K562 (cell line): ENCODE measurements around the gene DUS4L. TPM values are rescaled to one million over a fixed set of nuclear protein-coding genes. Genes with fewer than 3 reads are reported as not detected.

ENCODE experiments used
- ATAC-seq: fragments of 200-7000 bp; cut with Tn5 transposase; 3 replicates; pipeline ENCODE4 v1.9.1; 2020; ENCODE audit warnings: moderate library complexity
- BruUV-seq: library from RNA; stranded (reverse); fragments of 400-500 nt; replicated peaks from 2 replicates; lab custom pipeline; 2021; lab: Mats Ljungman, UMichigan
- CTCF ChIA-PET: fragments of 300-600 bp; formaldehyde crosslinking; extraction: SDS; loops from one replicate; lab custom pipeline; 2021; ENCODE audit warnings: low intra/inter-chr PET ratio; lab: Yijun Ruan, JAX
- POLR2A ChIA-PET: fragments of 300-600, 350-650 bp; sonication (Branson Sonifier 250); formaldehyde crosslinking; extraction: SDS; loops from one replicate; lab custom pipeline; 2021; ENCODE audit warnings: antibody characterized with exemption, inconsistent platforms; lab: Yijun Ruan, JAX
- DNase-seq, 4 experiments: peaks; one replicate each; pipeline versions ENCODE4 v3.0.0 to v3.0.0-alpha.2; 2011 to 2018; ENCODE audit warnings: low spot score in 3 of 4, mixed read lengths in 3 of 4; ENCODE audit errors: extremely low read depth in 1 of 4
- FAIRE-seq: peaks from 2 replicates; lab custom pipeline; 2011; peaks lifted over from hg19 to GRCh38; lab: Jason Lieb, UNC
- H2AFZ ChIP-seq: 2 replicates; pipeline ENCODE4 v1.6.0; 2011; ENCODE audit warnings: low read depth, low read length, control low read depth, inconsistent platforms
- H3K27ac ChIP-seq: fragments of 200-600 bp; 3 replicates; pipeline ENCODE4 v1.8.0; 2011; ENCODE audit warnings: low read depth, mild to moderate bottlenecking, control low read depth, inconsistent platforms, low read length, moderate library complexity, mixed read lengths; ENCODE audit errors: extremely low read depth
- H3K27me3 ChIP-seq, 2 experiments: fragments of 300-600 bp in 1 of 2; 2 replicates in 1 of 2; 3 replicates in 1 of 2; pipeline versions ENCODE4 v1.6.0 to v1.8.0; 2011; ENCODE audit warnings: inconsistent platforms in 2 of 2, low read length in 2 of 2, mild to moderate bottlenecking in 1 of 2, mixed read lengths in 1 of 2, moderate library complexity in 1 of 2; ENCODE audit not compliant: control insufficient read depth in 2 of 2, insufficient read depth in 2 of 2
- H3K36me3 ChIP-seq: fragments of 300-600 bp; 3 replicates; pipeline ENCODE4 v1.8.0; 2011; ENCODE audit warnings: mild to moderate bottlenecking, low read length, inconsistent platforms; ENCODE audit not compliant: control insufficient read depth, insufficient read depth
- H3K4me1 ChIP-seq, 2 experiments: fragments of 200-600 bp in 1 of 2; replicated peaks in 1 of 2; 2 replicates in 1 of 2; 3 replicates in 1 of 2; pipeline versions ENCODE4 v1.5.1 to v1.8.0; 2011; ENCODE audit warnings: inconsistent platforms in 2 of 2, low read length in 2 of 2, mild to moderate bottlenecking in 1 of 2, mixed read lengths in 1 of 2, moderate library complexity in 1 of 2; ENCODE audit not compliant: control insufficient read depth in 2 of 2, insufficient read depth in 2 of 2
- H3K4me2 ChIP-seq: 2 replicates; pipeline ENCODE4 v1.6.1; 2011; ENCODE audit warnings: low read length, control low read depth, inconsistent platforms, mixed read lengths; ENCODE audit not compliant: insufficient read depth
- H3K4me3 ChIP-seq: fragments of 200-600 bp; sonication (generic), shearing (Covaris generic); 2 replicates; pipeline ENCODE4 v1.5.1; 2016; ENCODE audit warnings: control low read depth, inconsistent platforms
- H3K79me2 ChIP-seq: fragments of 200-600 bp; 3 replicates; pipeline ENCODE4 v1.8.0; 2011; ENCODE audit warnings: low read length, inconsistent platforms; ENCODE audit not compliant: control insufficient read depth, insufficient read depth
- H3K9ac ChIP-seq, 2 experiments: 2 replicates each; pipeline versions ENCODE4 v1.6.0 to v1.6.1; 2011; ENCODE audit warnings: low read depth in 2 of 2, low read length in 2 of 2, control low read depth in 1 of 2, inconsistent platforms in 1 of 2, mild to moderate bottlenecking in 1 of 2, mixed read lengths in 1 of 2; ENCODE audit not compliant: insufficient read depth in 1 of 2
- H3K9me1 ChIP-seq: one replicate; pipeline ENCODE4 v1.6.0; 2011; ENCODE audit warnings: inconsistent platforms, mild to moderate bottlenecking, low read length, moderate library complexity; ENCODE audit not compliant: control insufficient read depth, insufficient read depth
- H3K9me3 ChIP-seq: replicated peaks from 2 replicates; pipeline ENCODE4 v1.5.1; 2011; ENCODE audit warnings: low read depth, low read length, inconsistent platforms; ENCODE audit not compliant: control insufficient read depth, insufficient read depth
- H4K20me1 ChIP-seq: replicated peaks from 2 replicates; pipeline ENCODE4 v1.6.1; 2011; ENCODE audit warnings: low read length, inconsistent platforms, mixed read lengths; ENCODE audit not compliant: control insufficient read depth, insufficient read depth
- AFF4 ChIP-seq: sonication (generic); formaldehyde crosslinking; IDR thresholded peaks from 2 replicates; pipeline ENCODE4 v1.8.0; 2023; ENCODE audit warnings: mild to moderate bottlenecking, missing genetic modification reagents
- BRD4 ChIP-seq: fragments of 200-600 bp; sonication (generic); IDR thresholded peaks from 2 replicates; pipeline ENCODE4 v1.6.1; 2017; ENCODE audit warnings: inconsistent platforms
- ESRRA ChIP-seq: fragments of 450-650 bp; IDR thresholded peaks from 2 replicates; pipeline ENCODE4 v1.6.1; 2014; ENCODE audit warnings: low read depth, mild to moderate bottlenecking, moderate library complexity, borderline replicate concordance
- ETV1 ChIP-seq: fragments of 450-650 bp; conservative IDR thresholded peaks from 2 replicates; pipeline ENCODE4 v1.6.1; 2016; ENCODE audit warnings: missing genetic modification characterization, control low read depth, low read depth, missing compliant biosample characterization
- KAT7 ChIP-seq: sonication (generic); formaldehyde crosslinking; IDR thresholded peaks from 2 replicates; pipeline ENCODE4 v1.8.0; 2022; ENCODE audit warnings: missing genetic modification reagents, mild to moderate bottlenecking, borderline replicate concordance
- MIER1 ChIP-seq: fragments of 450-650 bp; IDR thresholded peaks from 2 replicates; pipeline ENCODE4 v1.6.1; 2016; ENCODE audit warnings: antibody characterized with exemption, mild to moderate bottlenecking, low read depth
- ZBTB40 ChIP-seq, 2 experiments: fragments of 450-650 bp in 1 of 2; sonication (generic) in 1 of 2; formaldehyde crosslinking in 1 of 2; IDR thresholded peaks; 2 replicates each; pipeline versions ENCODE4 v1.7.1 to v1.9.0; 2016 to 2022; ENCODE audit warnings: inconsistent platforms in 1 of 2, mild to moderate bottlenecking in 1 of 2, missing genetic modification reagents in 1 of 2
- ZC3H4 ChIP-seq: sonication (generic); formaldehyde crosslinking; IDR thresholded peaks from 2 replicates; pipeline ENCODE4 v1.9.0; 2021; ENCODE audit warnings: missing genetic modification reagents, borderline replicate concordance
- ZC3H8 ChIP-seq: fragments of 450-650 bp; IDR thresholded peaks from 2 replicates; pipeline ENCODE4 v1.6.1; 2017
- WGBS: fragments of 100-300 bp; shearing (Covaris generic); methylation state at CpG from one replicate; pipeline ENCODE4 v1.1.6; 2016; ENCODE audit warnings: low coverage, mixed read lengths; ENCODE audit not compliant: insufficient coverage; ENCODE audit errors: missing lambda C conversion rate; 5-methylcytosine and 5-hydroxymethylcytosine counted together
- in situ Hi-C: fragments of 300-500 bp; cut with MboI; formaldehyde crosslinking; loops from 4 replicates; pipeline ENCODE4 v1.15.0; 2018; ENCODE audit warnings: inconsistent platforms, mixed read lengths
- intact Hi-C: fragments of 100-400 bp; cut with micrococcal nuclease; formaldehyde crosslinking; loops from 2 replicates; pipeline ENCODE4 v1.14.2; 2022
- polyA plus RNA-seq, 8 experiments: library from polyadenylated mRNA; depleted of rRNA in 4 of 8; stranded (reverse) in 5 of 8; unstranded in 3 of 8; fragments of >200 nt; fragmentation: Nextera tagmentation in 2 of 8; fragmentation: Illumina TruSeq in 1 of 8; extraction: Ambion mirVana in 2 of 8; extraction: Trizol in 1 of 8; gene quantifications; 2 replicates each; pipeline versions ENCODE4 v1.2.1 to v1.2.3, GENCODE V29; 2011 to 2014; ENCODE audit warnings: inconsistent platforms in 1 of 8, missing spikeins in 1 of 8
- total RNA-seq, 7 experiments: library from RNA; depleted of rRNA in 6 of 7; stranded (reverse); fragments of >200 nt in 6 of 7; fragmentation: Illumina TruSeq in 2 of 7; extraction: Trizol in 2 of 7; gene quantifications; 2 replicates each; pipeline versions ENCODE4 v1.2.1 to v1.2.3, GENCODE V29; 2011 to 2021; ENCODE audit warnings: low replicate concordance in 1 of 7

The DUS4L gene
- total and polyA plus RNA-seq, 9 of the 15 experiments (the other 6 are each of a cell fraction or from before 2014, with no cell fraction given) = 12.2 to 33.6 (median 28.6) TPM

- H3K27ac ChIP-seq = peak overlapping the region; percentile 83
- peaks cover 49% of the 10 kb centered on the region for H3K79me2 ChIP-seq
- under 1% methylated on average over 9 of the region's 9 CpGs for WGBS
- no peaks in the 10 kb centered on the region for H3K9me1 ChIP-seq
- peak overlapping the region; percentile 97 for H2AFZ ChIP-seq
- H4K20me1 ChIP-seq = no peaks in the 10 kb centered on the region
- TSS peak; percentile 76 for BruUV-seq
- no peaks in the 10 kb centered on the region for H3K27me3 ChIP-seq
- peaks cover 6 to 13% of the 10 kb centered on the region in 2 experiments; a peak in 4 of 5 replicates for H3K4me1 ChIP-seq
- H3K9me3 ChIP-seq = no peaks in the 10 kb centered on the region
- peak overlapping the region; percentile 62 for H3K4me3 ChIP-seq
- ATAC-seq (peak; percentile 24), DNase-seq (no peak), FAIRE-seq (peak; percentile 11)
- intact Hi-C loops (no loop called here), in situ Hi-C loops (no loop called here)
- peak overlapping the region; percentile 95 for H3K4me2 ChIP-seq
- POLR2A ChIA-PET = interaction anchor here (0.6 to 2.5 kb wide), 4 partner anchors 13 to 398 kb away, joined by 4 to 16 read pairs (median 5); partner anchors contain the start of genes COG5 and DUS4L
- H3K9ac ChIP-seq = peak overlapping the region; percentile 92 to 93
- CTCF ChIA-PET = interaction anchor here (1.4 kb wide), 1 partner anchor 145 kb away, joined by 9 read pairs; no protein-coding TSS in a partner anchor
- H3K36me3 ChIP-seq = peaks cover 41% of the 10 kb centered on the region
- TF ChIP-seq MIER1 = peak; percentile 69; the same call in 1 of the 2 replicates
- no peak for TF ChIP-seq ESRRA
- 0 out of 2 replicates have a peak, but pooled peaks have one; percentile 38 for TF ChIP-seq BRD4
- TF ChIP-seq ETV1 = peak; percentile 60; the same call in 1 of the 2 replicates
- no peak for TF ChIP-seq ZBTB40 (IDR thresholded peaks at IDR 0.05)
- no peak for TF ChIP-seq ZBTB40 (CRISPR knock-in tag; IDR thresholded peaks at IDR 0.05)
- TF ChIP-seq ZC3H8 = no peak
- 0 out of 2 replicates have a peak, but pooled peaks have one; percentile 52 for TF ChIP-seq ZC3H4
- TF ChIP-seq AFF4 (CRISPR knock-in tag) = 0 out of 2 replicates have a peak, but pooled peaks have one; percentile 75
- 0 out of 2 replicates have a peak, but pooled peaks have one; percentile 22 for TF ChIP-seq KAT7
Measured at GRCh38 chr7:107579554-107579884, 15.7 kb downstream of the DUS4L start.
